Type B pancreatic cell (in vitro differentiated cells): ENCODE data around the gene TNFSF10. TPM values are rescaled to one million over a fixed set of nuclear protein-coding genes. Genes with fewer than 3 reads are reported as not detected.

ENCODE experiments used
- DNase-seq: peaks from one replicate; pipeline ENCODE4 v3.0.0; 2021; ENCODE audit warnings: mixed read lengths; ENCODE audit not compliant: unreplicated experiment; ENCODE audit errors: extremely low spot score
- H3K27ac Mint-ChIP-seq: 2 replicates; pipeline ENCODE4 v1.8.0; 2021; ENCODE audit warnings: mild to moderate bottlenecking, mixed read lengths
- H3K27me3 Mint-ChIP-seq: 2 replicates; pipeline ENCODE4 v1.8.0; 2021; ENCODE audit warnings: mixed read lengths
- H3K36me3 Mint-ChIP-seq: 2 replicates; pipeline ENCODE4 v1.8.0; 2021; ENCODE audit warnings: mixed read lengths
- H3K4me1 Mint-ChIP-seq: one replicate; pipeline ENCODE4 v1.8.0; 2021; ENCODE audit warnings: mixed read lengths; ENCODE audit not compliant: unreplicated experiment
- H3K4me3 Mint-ChIP-seq: 2 replicates; pipeline ENCODE4 v1.8.0; 2021; ENCODE audit warnings: mild to moderate bottlenecking, mixed read lengths
- H3K9me3 Mint-ChIP-seq: 2 replicates; pipeline ENCODE4 v1.8.0; 2021; ENCODE audit warnings: mixed read lengths
- CTCF ChIP-seq: fragments of 200-600 bp; sonication (generic); conservative IDR thresholded peaks from 2 replicates; pipeline ENCODE4 v1.5.0; 2021; ENCODE audit warnings: antibody characterized with exemption, mild to moderate bottlenecking
- total RNA-seq: library from RNA; stranded (reverse); gene quantifications from 2 replicates; pipeline ENCODE4 v1.2.1, GENCODE V29; 2021; ENCODE audit warnings: low replicate concordance

Gene TNFSF10
- total RNA-seq, 1 donor from 2014 or later: 48.1 TPM

GRCh38 chr3:172519740-172520139 lies 3.5 kb downstream of the TNFSF10 start:
- Mint-ChIP-seq H3K4me1 (peaks cover 19% of the 10 kb centered on the region), H3K27me3 (no peaks in the 10 kb centered on the region), H3K9me3 (no peaks in the 10 kb centered on the region), H3K36me3 (no peaks in the 10 kb centered on the region), H3K27ac (no peak overlapping the region), H3K4me3 (peak overlapping the region; percentile 64)
- DNase-seq: no peak
- TF ChIP-seq CTCF: no peak

GRCh38 chr3:172518929-172519640 lies 4.1 kb downstream of the TNFSF10 start:
- H3K27ac Mint-ChIP-seq: no peak overlapping the region
- H3K9me3 Mint-ChIP-seq: no peaks in the 10 kb centered on the region
- no peak for TF ChIP-seq CTCF
- no peaks in the 10 kb centered on the region for H3K36me3 Mint-ChIP-seq
- DNase-seq: no peak
- peaks cover 19% of the 10 kb centered on the region for H3K4me1 Mint-ChIP-seq
- H3K27me3 Mint-ChIP-seq: no peaks in the 10 kb centered on the region
- no peak overlapping the region for H3K4me3 Mint-ChIP-seq

- Mint-ChIP-seq H3K27ac (no peak overlapping the region), H3K4me1 (peaks cover 10% of the 10 kb centered on the region), H3K36me3 (no peaks in the 10 kb centered on the region)
Observed at GRCh38 chr3:172517859-172518466, 5.3 kb downstream of the TNFSF10 start.

GRCh38 chr3:172516318-172517214 lies 6.7 kb downstream of the TNFSF10 start:
- no peak for TF ChIP-seq CTCF
- Mint-ChIP-seq H3K27ac (peak overlapping the region; percentile 12), H3K36me3 (no peaks in the 10 kb centered on the region), H3K4me1 (peaks cover 10% of the 10 kb centered on the region), H3K4me3 (no peak overlapping the region), H3K9me3 (no peaks in the 10 kb centered on the region), H3K27me3 (no peaks in the 10 kb centered on the region)
- DNase-seq: no peak

More at GRCh38 chr3:172517859-172518466, 5.3 kb downstream of the TNFSF10 start:
- Mint-ChIP-seq H3K4me3 (no peak overlapping the region), H3K9me3 (no peaks in the 10 kb centered on the region), H3K27me3 (no peaks in the 10 kb centered on the region)
- DNase-seq: no peak
- no peak for TF ChIP-seq CTCF

GRCh38 chr3:172515130-172515918 lies 7.9 kb downstream of the TNFSF10 start:
- Mint-ChIP-seq H3K4me1 (peaks cover 10% of the 10 kb centered on the region), H3K27ac (no peak overlapping the region), H3K4me3 (no peak overlapping the region), H3K36me3 (peaks cover 6% of the 10 kb centered on the region), H3K9me3 (no peaks in the 10 kb centered on the region), H3K27me3 (no peaks in the 10 kb centered on the region)
- no peak for DNase-seq
- TF ChIP-seq CTCF: no peak
